Mesendoderm (in vitro differentiated cells): ENCODE measurements around the gene FAM209B. TPM values are rescaled to one million over a fixed set of nuclear protein-coding genes. Genes with fewer than 3 reads are reported as not detected.
"Not testable (repeated sequence)": the region's sequence is repeated elsewhere in the genome, so short reads cannot be mapped to it uniquely, and the experiment has no call there.

Source experiments
- DNase-seq: peaks from one replicate; pipeline ENCODE4 v3.0.0; 2013
- H2AK5ac ChIP-seq: 2 replicates; pipeline ENCODE4 v1.6.1; 2013; ENCODE audit warnings: low read length, inconsistent platforms
- H2BK120ac ChIP-seq: 2 replicates; pipeline ENCODE4 v1.6.1; 2013; ENCODE audit warnings: low read depth, mild to moderate bottlenecking, low read length, moderate library complexity, mixed read lengths
- H2BK15ac ChIP-seq: replicated peaks from 2 replicates; pipeline ENCODE4 v1.6.1; 2013; ENCODE audit warnings: low read depth, mild to moderate bottlenecking, moderate library complexity
- H2BK5ac ChIP-seq: 2 replicates; pipeline ENCODE4 v1.6.1; 2013; ENCODE audit warnings: low read length, inconsistent platforms
- H3K18ac ChIP-seq: 2 replicates; pipeline ENCODE4 v1.6.1; 2013; ENCODE audit warnings: mild to moderate bottlenecking, low read length, mixed read lengths
- H3K23ac ChIP-seq: one replicate; pipeline ENCODE4 v1.6.1; 2013; ENCODE audit warnings: low read length
- H3K27ac ChIP-seq: 2 replicates; pipeline ENCODE4 v1.5.1; 2013; ENCODE audit warnings: low read depth, mild to moderate bottlenecking, inconsistent platforms, low read length, moderate library complexity
- H3K27me3 ChIP-seq: 2 replicates; pipeline ENCODE4 v1.6.1; 2013; ENCODE audit warnings: low read length, control low read depth, mild to moderate bottlenecking, inconsistent platforms; ENCODE audit not compliant: insufficient read depth, poor library complexity
- H3K36me3 ChIP-seq: 2 replicates; pipeline ENCODE4 v1.6.1; 2013; ENCODE audit warnings: low read length, inconsistent platforms; ENCODE audit not compliant: control insufficient read depth, insufficient read depth
- H3K4ac ChIP-seq: one replicate; pipeline ENCODE4 v1.6.1; 2013; ENCODE audit warnings: low read depth, mild to moderate bottlenecking, low read length, moderate library complexity
- H3K4me1 ChIP-seq: 2 replicates; pipeline ENCODE4 v1.6.1; 2013; ENCODE audit warnings: low read depth, low read length, inconsistent platforms; ENCODE audit not compliant: control insufficient read depth
- H3K4me2 ChIP-seq: 2 replicates; pipeline ENCODE4 v1.6.1; 2013; ENCODE audit warnings: low read length
- H3K4me3 ChIP-seq: 2 replicates; pipeline ENCODE4 v1.5.1; 2013; ENCODE audit warnings: mild to moderate bottlenecking, low read length
- H3K56ac ChIP-seq: one replicate; pipeline ENCODE4 v1.6.1; 2013; ENCODE audit warnings: low read length
- H3K79me1 ChIP-seq: 2 replicates; pipeline ENCODE4 v1.6.1; 2013; ENCODE audit warnings: low read length, inconsistent platforms
- H3K79me2 ChIP-seq: 2 replicates; pipeline ENCODE4 v1.6.1; 2013; ENCODE audit warnings: mild to moderate bottlenecking, low read length; ENCODE audit not compliant: control insufficient read depth, insufficient read depth
- H3K9ac ChIP-seq: 2 replicates; pipeline ENCODE4 v1.6.1; 2013; ENCODE audit warnings: low read length, inconsistent platforms
- H4K5ac ChIP-seq: one replicate; pipeline ENCODE4 v1.6.1; 2013; ENCODE audit warnings: low read length
- H4K8ac ChIP-seq: one replicate; pipeline ENCODE4 v1.6.1; 2013; ENCODE audit warnings: low read depth, mild to moderate bottlenecking, control low read depth, low read length, moderate library complexity
- WGBS: extraction: QIAGEN DNeasy Blood & Tissue Kit; methylation state at CpG from one replicate; pipeline ENCODE4 v1.1.7; 2013; ENCODE audit warnings: low lambda C conversion rate, missing lambda C conversion rate; ENCODE audit not compliant: insufficient coverage; ENCODE audit errors: extremely low coverage; 5-methylcytosine and 5-hydroxymethylcytosine counted together
- polyA plus RNA-seq, 2 experiments: library from polyadenylated mRNA; stranded (reverse); fragments of 200-250 nt; gene quantifications; one replicate each; pipeline ENCODE4 v1.2.3, GENCODE V29; 2013

FAM209B gene
- 0.88 TPM for polyA plus RNA-seq (2013, experiment 1 of 2)
- polyA plus RNA-seq (2013, experiment 2 of 2): 1.1 TPM

GRCh38 chr20:56532946-56533345 lies at the start of gene FAM209B:
Gene FAM209B (plus strand): TSS chr20:56533246. CDS start chr20:56533342, 96 bp downstream.
- H3K36me3 ChIP-seq: not testable (repeated sequence)
- WGBS: no CpG with 5 or more reads among the region's 9 CpGs

GRCh38 chr20:56483970-56484369 lies 49.1 kb upstream of the FAM209B start:
- no peak overlapping the region for H2BK120ac ChIP-seq
- H3K4ac ChIP-seq: no peak overlapping the region

More at GRCh38 chr20:56532946-56533345, at the start of gene FAM209B:
- not testable (repeated sequence) for H3K27ac ChIP-seq, H2BK120ac ChIP-seq, H3K4me2 ChIP-seq, DNase-seq, H3K9ac ChIP-seq, H3K56ac ChIP-seq, H3K4me3 ChIP-seq, H2BK5ac ChIP-seq, H4K5ac ChIP-seq, H2AK5ac ChIP-seq, H3K27me3 ChIP-seq, H3K4ac ChIP-seq, H3K23ac ChIP-seq, H4K8ac ChIP-seq, H3K18ac ChIP-seq, H2BK15ac ChIP-seq, H3K79me1 ChIP-seq, H3K4me1 ChIP-seq, H3K79me2 ChIP-seq

GRCh38 chr20:56487216-56487615 lies 45.8 kb upstream of the FAM209B start:
- Histone ChIP-seq H2BK5ac (no peak overlapping the region), H4K5ac (no peak overlapping the region), H3K23ac (no peak overlapping the region), H3K79me2 (no peaks in the 10 kb centered on the region), H3K27ac (no peak overlapping the region), H3K9ac (no peak overlapping the region), H3K4me3 (no peak overlapping the region), H2BK15ac (no peak overlapping the region), H2BK120ac (no peak overlapping the region), H3K36me3 (peaks cover 7% of the 10 kb centered on the region), H3K79me1 (peaks cover 1% of the 10 kb centered on the region), H3K18ac (no peak overlapping the region), H4K8ac (no peak overlapping the region), H3K4me1 (no peaks in the 10 kb centered on the region), H2AK5ac (no peak overlapping the region), H3K4me2 (no peak overlapping the region), H3K4ac (no peak overlapping the region), H3K27me3 (no peaks in the 10 kb centered on the region), H3K56ac (no peak overlapping the region)
- DNase-seq: no peak
- WGBS: no CpG with 5 or more reads among the region's 11 CpGs

More at GRCh38 chr20:56483970-56484369, 49.1 kb upstream of the FAM209B start:
- no CpG with 5 or more reads among the region's 7 CpGs for WGBS
- Histone ChIP-seq H3K27me3 (no peaks in the 10 kb centered on the region), H3K56ac (no peak overlapping the region), H3K9ac (no peak overlapping the region), H3K36me3 (peaks cover 7% of the 10 kb centered on the region), H2BK5ac (no peak overlapping the region), H2AK5ac (no peak overlapping the region), H3K23ac (no peak overlapping the region), H2BK15ac (no peak overlapping the region), H3K4me2 (no peak overlapping the region), H3K79me2 (no peaks in the 10 kb centered on the region), H3K4me1 (no peaks in the 10 kb centered on the region), H3K79me1 (peaks cover 1% of the 10 kb centered on the region), H3K4me3 (no peak overlapping the region), H3K27ac (no peak overlapping the region), H3K18ac (no peak overlapping the region), H4K5ac (no peak overlapping the region), H4K8ac (no peak overlapping the region)
- DNase-seq: no peak

GRCh38 chr20:56488566-56488965 lies 44.5 kb upstream of the FAM209B start:
- Histone ChIP-seq H3K18ac (no peak overlapping the region), H3K79me2 (no peaks in the 10 kb centered on the region), H2AK5ac (no peak overlapping the region), H4K8ac (no peak overlapping the region), H4K5ac (no peak overlapping the region), H3K4me1 (no peaks in the 10 kb centered on the region), H3K4ac (no peak overlapping the region), H3K56ac (no peak overlapping the region), H3K36me3 (peaks cover 6% of the 10 kb centered on the region), H2BK15ac (no peak overlapping the region), H3K23ac (no peak overlapping the region), H3K9ac (no peak overlapping the region), H2BK5ac (no peak overlapping the region), H3K4me2 (no peak overlapping the region), H2BK120ac (no peak overlapping the region), H3K4me3 (no peak overlapping the region), H3K27me3 (no peaks in the 10 kb centered on the region), H3K27ac (no peak overlapping the region), H3K79me1 (peaks cover 1% of the 10 kb centered on the region)
- no CpG with 5 or more reads among the region's 5 CpGs for WGBS
- DNase-seq: no peak

- WGBS: no CpG with 5 or more reads among the region's 1 CpG
- Histone ChIP-seq H4K5ac (no peak overlapping the region), H3K4me2 (no peak overlapping the region)
Observed at GRCh38 chr20:56501116-56501515, 31.9 kb upstream of the FAM209B start.

GRCh38 chr20:56503916-56504315 lies 29.1 kb upstream of the FAM209B start:
- Histone ChIP-seq H3K4ac (no peak overlapping the region), H4K5ac (no peak overlapping the region), H3K56ac (no peak overlapping the region), H2BK120ac (no peak overlapping the region), H3K27ac (no peak overlapping the region), H3K79me1 (no peaks in the 10 kb centered on the region), H2AK5ac (no peak overlapping the region), H3K4me3 (no peak overlapping the region), H3K4me1 (no peaks in the 10 kb centered on the region), H3K79me2 (no peaks in the 10 kb centered on the region), H3K23ac (no peak overlapping the region), H3K4me2 (no peak overlapping the region), H2BK5ac (no peak overlapping the region), H3K9ac (no peak overlapping the region), H3K27me3 (no peaks in the 10 kb centered on the region), H4K8ac (no peak overlapping the region), H3K36me3 (no peaks in the 10 kb centered on the region), H3K18ac (no peak overlapping the region), H2BK15ac (no peak overlapping the region)
- WGBS: no CpG with 5 or more reads among the region's 8 CpGs
- DNase-seq: peak; percentile 4

More at GRCh38 chr20:56501116-56501515, 31.9 kb upstream of the FAM209B start:
- H2BK15ac ChIP-seq: no peak overlapping the region
- H2BK120ac ChIP-seq: no peak overlapping the region
- H2AK5ac ChIP-seq: no peak overlapping the region
- no peak overlapping the region for H3K4me3 ChIP-seq
- no peaks in the 10 kb centered on the region for H3K79me1 ChIP-seq
- no peak overlapping the region for H3K27ac ChIP-seq
- H2BK5ac ChIP-seq: no peak overlapping the region
- no peak overlapping the region for H3K9ac ChIP-seq
- H3K56ac ChIP-seq: no peak overlapping the region
- no peak for DNase-seq
- H3K4me1 ChIP-seq: no peaks in the 10 kb centered on the region
- no peak overlapping the region for H3K4ac ChIP-seq
- no peak overlapping the region for H4K8ac ChIP-seq
- no peaks in the 10 kb centered on the region for H3K36me3 ChIP-seq
- H3K27me3 ChIP-seq: no peaks in the 10 kb centered on the region
- H3K79me2 ChIP-seq: no peaks in the 10 kb centered on the region
- H3K23ac ChIP-seq: no peak overlapping the region
- no peak overlapping the region for H3K18ac ChIP-seq
